ENCODE measurements around the gene ADAM8.

GRCh38 chr10:133282846-133283390 is 6.2 kb upstream of the ADAM8 start:
- TF ChIP-seq GATA3 (IDR thresholded peaks at IDR 0.05; ENCODE audit: low read depth, low read length) (no peak), GATA2 (IDR thresholded peaks at IDR 0.05; ENCODE audit: low read depth, low read length) (no peak)
